Activated naive CD8-positive, alpha-beta T cell treated with anti-CD3 and anti-CD28 coated beads, Interleukin-2, amount 50 U/mL, for 24 hours (primary cell): ENCODE measurements around the gene NRIP2.

Source experiments
- ATAC-seq: fragments of 150-1000 bp; cut with Tn5 transposase; one replicate; pipeline ENCODE4 v1.10.0; 2021
- DNase-seq: peaks from one replicate; pipeline ENCODE4 v3.0.0; 2021
- H3K27ac Mint-ChIP-seq: one replicate; pipeline ENCODE4 v1.8.0; 2021; ENCODE audit warnings: mild to moderate bottlenecking, mixed read lengths
- H3K27me3 Mint-ChIP-seq: one replicate; pipeline ENCODE4 v1.8.0; 2021; ENCODE audit warnings: mixed read lengths
- H3K36me3 Mint-ChIP-seq: one replicate; pipeline ENCODE4 v1.8.0; 2021; ENCODE audit warnings: low read depth, mixed read lengths
- H3K4me1 Mint-ChIP-seq: one replicate; pipeline ENCODE4 v1.8.0; 2021; ENCODE audit warnings: mixed read lengths
- H3K4me3 Mint-ChIP-seq: one replicate; pipeline ENCODE4 v1.8.0; 2021; ENCODE audit warnings: mild to moderate bottlenecking, moderate library complexity, mixed read lengths
- H3K9me3 Mint-ChIP-seq: one replicate; pipeline ENCODE4 v1.8.0; 2021; ENCODE audit warnings: mixed read lengths

Gene NRIP2

GRCh38 chr12:2785017-2785416, 49.8 kb downstream of the NRIP2 start:
- no peak overlapping the region for H3K4me3 Mint-ChIP-seq
- no peaks in the 10 kb centered on the region for H3K9me3 Mint-ChIP-seq
- no peak overlapping the region for H3K27ac Mint-ChIP-seq
- DNase-seq (no peak), ATAC-seq (no peak)
- peaks cover 7% of the 10 kb centered on the region for H3K4me1 Mint-ChIP-seq
- no peaks in the 10 kb centered on the region for H3K36me3 Mint-ChIP-seq
- H3K27me3 Mint-ChIP-seq, result peaks cover 7% of the 10 kb centered on the region

GRCh38 chr12:2783936-2784600, 50.8 kb downstream of the NRIP2 start:
- H3K27ac Mint-ChIP-seq, result no peak overlapping the region
- peaks cover 7% of the 10 kb centered on the region for H3K4me1 Mint-ChIP-seq
- no peaks in the 10 kb centered on the region for H3K36me3 Mint-ChIP-seq
- H3K27me3 Mint-ChIP-seq, result peaks cover 7% of the 10 kb centered on the region
- peak overlapping the region; percentile 67 for H3K4me3 Mint-ChIP-seq
- DNase-seq (peak; percentile 61), ATAC-seq (peak; percentile 95)
- no peaks in the 10 kb centered on the region for H3K9me3 Mint-ChIP-seq

GRCh38 chr12:2779281-2779680, 55.6 kb downstream of the NRIP2 start:
- no peak for ATAC-seq
- no peak overlapping the region for H3K27ac Mint-ChIP-seq

GRCh38 chr12:2776129-2776806, 58.6 kb downstream of the NRIP2 start:
- Mint-ChIP-seq H3K4me3 (no peak overlapping the region), H3K36me3 (no peaks in the 10 kb centered on the region), H3K27me3 (no peaks in the 10 kb centered on the region), H3K4me1 (no peaks in the 10 kb centered on the region), H3K9me3 (no peaks in the 10 kb centered on the region), H3K27ac (no peak overlapping the region)
- ATAC-seq (no peak), DNase-seq (no peak)

More at GRCh38 chr12:2779281-2779680, 55.6 kb downstream of the NRIP2 start:
- no peaks in the 10 kb centered on the region for H3K36me3 Mint-ChIP-seq
- H3K9me3 Mint-ChIP-seq, result no peaks in the 10 kb centered on the region
- peaks cover 7% of the 10 kb centered on the region for H3K4me1 Mint-ChIP-seq
- H3K4me3 Mint-ChIP-seq, result no peak overlapping the region
- H3K27me3 Mint-ChIP-seq, result peaks cover 7% of the 10 kb centered on the region
- DNase-seq, result no peak

- Mint-ChIP-seq H3K27ac (no peak overlapping the region), H3K27me3 (no peaks in the 10 kb centered on the region), H3K4me3 (no peak overlapping the region), H3K36me3 (no peaks in the 10 kb centered on the region), H3K9me3 (no peaks in the 10 kb centered on the region), H3K4me1 (no peaks in the 10 kb centered on the region)
- no peak for DNase-seq
- no peak for ATAC-seq
Measured at GRCh38 chr12:2775431-2775830, 59.4 kb downstream of the NRIP2 start.
